ENCODE results near the gene EDEM2.

GRCh38 chr20:35117196-35117595 lies 29.9 kb downstream of the EDEM2 start:
- no peak for TF ChIP-seq REST (IDR thresholded peaks at IDR 0.05; ENCODE audit: insufficient read depth in 1 of 2, low read depth in 2 of 2, low read length in 1 of 2)
- TF ChIP-seq CTCF (IDR thresholded peaks at IDR 0.05): no peak
- no peak for TF ChIP-seq POLR2AphosphoS5 (IDR thresholded peaks at IDR 0.05; ENCODE audit: low read depth, low read length)
- TF ChIP-seq SIN3A (IDR thresholded peaks at IDR 0.05; ENCODE audit: borderline replicate concordance, insufficient read depth, low read depth, low read length): no peak

Data from Panc1 (cell line).